A673 (cell line): ENCODE results near the gene PDLIM1. TPM values are rescaled to one million over a fixed set of nuclear protein-coding genes. Genes with fewer than 3 reads are reported as not detected.

ENCODE experiments used
- BruUV-seq: library from RNA; stranded (reverse); fragments of 400-500 nt; replicated peaks from 2 replicates; lab custom pipeline; 2021; lab: Mats Ljungman, UMichigan
- CTCF ChIA-PET: fragments of 300-600 bp; sonication (Branson Sonifier 250); formaldehyde crosslinking; loops from one replicate; lab custom pipeline; 2022; ENCODE audit warnings: antibody characterized with exemption; lab: Charles Lee
- POLR2A ChIA-PET: fragments of 300-600 bp; sonication (Branson Sonifier 250); formaldehyde crosslinking; loops from one replicate; lab custom pipeline; 2022; ENCODE audit warnings: antibody characterized with exemption; ENCODE audit not compliant: low non-redundant PET; lab: Charles Lee
- DNase-seq: peaks from one replicate; pipeline ENCODE4 v3.0.0-alpha.2; 2015; ENCODE audit warnings: low spot score
- H3K27ac ChIP-seq: fragments of 200-600 bp; sonication (generic); 2 replicates; pipeline ENCODE4 v1.5.1; 2016; ENCODE audit warnings: mixed run types, low read depth, mild to moderate bottlenecking, mixed read lengths, antibody characterized with exemption, low read length; ENCODE audit not compliant: poor library complexity, severe bottlenecking
- H3K27me3 ChIP-seq: fragments of 200-600 bp; sonication (generic); replicated peaks from 2 replicates; pipeline ENCODE4 v1.6.1; 2017; ENCODE audit warnings: mixed run types, low read depth, mild to moderate bottlenecking, mixed read lengths, antibody characterized with exemption, low read length; ENCODE audit not compliant: insufficient read depth, poor library complexity
- H3K36me3 ChIP-seq: fragments of 200-600 bp; sonication (generic); 2 replicates; pipeline ENCODE4 v1.6.1; 2016; ENCODE audit warnings: mixed run types, mild to moderate bottlenecking, mixed read lengths, antibody characterized with exemption, low read length; ENCODE audit not compliant: insufficient read depth, poor library complexity, severe bottlenecking
- H3K4me1 ChIP-seq: fragments of 200-600 bp; sonication (generic); 2 replicates; pipeline ENCODE4 v1.6.1; 2017; ENCODE audit warnings: mixed run types, mild to moderate bottlenecking, mixed read lengths, antibody characterized with exemption, low read length; ENCODE audit not compliant: insufficient read depth, poor library complexity, severe bottlenecking
- H3K4me3 ChIP-seq: fragments of 200-600 bp; sonication (generic); 2 replicates; pipeline ENCODE4 v1.5.1; 2016; ENCODE audit warnings: low read depth, mixed run types, mild to moderate bottlenecking, mixed read lengths, low read length; ENCODE audit not compliant: poor library complexity, severe bottlenecking
- H3K9me3 ChIP-seq: fragments of 200-600 bp; sonication (generic); 2 replicates; pipeline ENCODE4 v1.6.1; 2016; ENCODE audit warnings: mixed run types, low read depth, mild to moderate bottlenecking, mixed read lengths, antibody characterized with exemption, low read length; ENCODE audit not compliant: poor library complexity, severe bottlenecking
- EZH2 ChIP-seq: fragments of 200-600 bp; sonication (generic); IDR thresholded peaks from 2 replicates; pipeline ENCODE4 v1.6.1; 2017; ENCODE audit warnings: borderline replicate concordance, low read depth, mild to moderate bottlenecking, mixed read lengths, antibody characterized with exemption, low read length; ENCODE audit not compliant: poor library complexity, severe bottlenecking
- intact Hi-C: fragments of 100-400 bp; cut with micrococcal nuclease; formaldehyde crosslinking; loops from one replicate; pipeline ENCODE4 v1.10.0; 2022; ENCODE audit not compliant: unreplicated experiment
- total RNA-seq: library from RNA; stranded (reverse); gene quantifications from 2 replicates; pipeline ENCODE4 v1.2.3, GENCODE V29; 2021
- TF ChIP-seq, protein P1 (sequence below): fragments of 300-800, 200-600 bp; sonication (generic); conservative IDR thresholded peaks from 2 replicates; pipeline ENCODE4 v1.5.1; 2017; ENCODE audit warnings: low read depth, mild to moderate bottlenecking, antibody characterized with exemption, low read length, moderate library complexity, mixed read lengths

Gene PDLIM1
- total RNA-seq, 1 experiment from 2014 or later = 0.32 TPM

DNA sequence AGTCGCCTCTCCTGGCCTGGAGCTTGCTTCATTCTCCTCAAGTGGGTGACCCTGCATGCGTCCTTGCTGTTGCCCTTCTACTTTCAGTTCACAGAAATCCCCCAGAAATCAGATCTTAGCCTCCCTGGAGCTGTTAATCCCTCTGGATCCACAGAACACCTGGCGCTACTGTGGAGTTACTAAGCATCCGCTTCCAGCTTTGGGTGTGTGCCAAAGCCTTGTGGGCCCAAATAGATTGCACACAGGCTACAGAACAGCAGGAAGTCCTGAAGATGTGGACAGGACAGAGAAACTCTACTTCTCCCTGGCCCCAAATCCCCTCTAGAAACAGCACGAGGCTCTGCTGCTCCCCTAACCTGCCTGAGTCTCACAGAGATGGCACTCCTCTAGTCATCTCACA, 36.6 kb upstream of the PDLIM1 start:
- TF ChIP-seq EZH2 = no peak
- TF ChIP-seq, protein P1, sequence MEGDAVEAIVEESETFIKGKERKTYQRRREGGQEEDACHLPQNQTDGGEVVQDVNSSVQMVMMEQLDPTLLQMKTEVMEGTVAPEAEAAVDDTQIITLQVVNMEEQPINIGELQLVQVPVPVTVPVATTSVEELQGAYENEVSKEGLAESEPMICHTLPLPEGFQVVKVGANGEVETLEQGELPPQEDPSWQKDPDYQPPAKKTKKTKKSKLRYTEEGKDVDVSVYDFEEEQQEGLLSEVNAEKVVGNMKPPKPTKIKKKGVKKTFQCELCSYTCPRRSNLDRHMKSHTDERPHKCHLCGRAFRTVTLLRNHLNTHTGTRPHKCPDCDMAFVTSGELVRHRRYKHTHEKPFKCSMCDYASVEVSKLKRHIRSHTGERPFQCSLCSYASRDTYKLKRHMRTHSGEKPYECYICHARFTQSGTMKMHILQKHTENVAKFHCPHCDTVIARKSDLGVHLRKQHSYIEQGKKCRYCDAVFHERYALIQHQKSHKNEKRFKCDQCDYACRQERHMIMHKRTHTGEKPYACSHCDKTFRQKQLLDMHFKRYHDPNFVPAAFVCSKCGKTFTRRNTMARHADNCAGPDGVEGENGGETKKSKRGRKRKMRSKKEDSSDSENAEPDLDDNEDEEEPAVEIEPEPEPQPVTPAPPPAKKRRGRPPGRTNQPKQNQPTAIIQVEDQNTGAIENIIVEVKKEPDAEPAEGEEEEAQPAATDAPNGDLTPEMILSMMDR = no peak
- no peaks in the 10 kb centered on the region for H3K9me3 ChIP-seq
- intact Hi-C loops = no loop called here
- peaks cover 7% of the 10 kb centered on the region for H3K27me3 ChIP-seq
- H3K4me1 ChIP-seq = no peaks in the 10 kb centered on the region
- H3K36me3 ChIP-seq = no peaks in the 10 kb centered on the region
- CTCF ChIA-PET = no interaction called here
- H3K27ac ChIP-seq = no peak overlapping the region
- no TSS peak for BruUV-seq
- DNase-seq = peak; percentile 6
- no peak overlapping the region for H3K4me3 ChIP-seq
- POLR2A ChIA-PET = no interaction called here

DNA sequence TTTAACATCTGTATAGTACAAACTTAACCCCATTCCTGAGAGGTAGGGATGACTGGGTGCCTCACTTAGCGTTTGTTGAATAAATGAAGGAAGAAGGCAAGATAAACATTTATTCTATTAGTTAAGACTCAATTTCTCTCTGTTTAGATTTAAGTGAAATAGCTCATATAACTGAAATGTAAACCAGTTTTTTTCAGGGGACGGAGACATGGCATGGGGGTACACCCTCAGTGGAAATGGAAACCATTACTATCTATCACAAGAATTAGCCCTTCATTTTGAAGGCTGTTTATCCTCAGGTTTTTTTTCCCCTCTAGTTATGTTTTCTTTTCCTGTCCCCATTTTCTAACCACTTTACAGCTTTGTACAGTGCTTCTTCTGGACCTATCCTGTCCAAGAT, 35.6 kb upstream of the PDLIM1 start:
- no peaks in the 10 kb centered on the region for H3K4me1 ChIP-seq
- TF ChIP-seq, protein P1 = no peak
- TF ChIP-seq EZH2 = no peak
- H3K9me3 ChIP-seq = no peaks in the 10 kb centered on the region
- CTCF ChIA-PET = no interaction called here
- peaks cover 7% of the 10 kb centered on the region for H3K27me3 ChIP-seq
- H3K36me3 ChIP-seq = no peaks in the 10 kb centered on the region
- no peak overlapping the region for H3K27ac ChIP-seq
- POLR2A ChIA-PET = no interaction called here
- H3K4me3 ChIP-seq = no peak overlapping the region
- intact Hi-C loops = no loop called here
- BruUV-seq = no TSS peak
- no peak for DNase-seq

DNA sequence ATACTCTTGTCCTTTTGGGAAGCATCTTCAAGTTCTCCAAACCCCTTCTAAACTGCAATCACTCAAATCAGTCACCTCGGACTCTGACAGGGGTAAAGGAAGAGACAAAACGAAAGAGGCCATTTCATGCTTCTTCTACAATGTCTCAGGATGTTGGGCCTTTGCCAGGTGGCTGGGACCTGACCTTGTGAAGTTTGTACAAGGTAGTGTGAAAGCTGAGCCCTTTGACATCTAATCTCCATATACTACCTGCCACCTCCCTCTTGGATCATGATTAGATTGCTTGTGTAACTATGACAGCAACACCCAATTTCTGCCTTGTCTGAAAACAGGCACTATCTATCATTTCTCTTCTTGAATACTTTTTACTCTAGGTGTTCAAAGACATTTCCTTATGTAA, 35.1 kb upstream of the PDLIM1 start:
- no peak overlapping the region for H3K27ac ChIP-seq
- no peaks in the 10 kb centered on the region for H3K4me1 ChIP-seq
- DNase-seq = no peak
- peaks cover 7% of the 10 kb centered on the region for H3K27me3 ChIP-seq
- ChIA-PET POLR2A (no interaction called here), CTCF (no interaction called here)
- no peak overlapping the region for H3K4me3 ChIP-seq
- no peaks in the 10 kb centered on the region for H3K36me3 ChIP-seq
- H3K9me3 ChIP-seq = no peaks in the 10 kb centered on the region
- no TSS peak for BruUV-seq
- intact Hi-C loops = no loop called here
- TF ChIP-seq, protein P1 = no peak
- TF ChIP-seq EZH2 = no peak
